GM19240 (cell line): ENCODE data around the gene YPEL1.
A peak's percentile ranks its signal among the peaks of the same experiment; 100 is the strongest.

Experiments
- DNase-seq: peaks from one replicate; pipeline ENCODE4 v3.0.0; 2011; ENCODE audit warnings: low spot score; ENCODE audit not compliant: insufficient read length

The YPEL1 gene, protein sequence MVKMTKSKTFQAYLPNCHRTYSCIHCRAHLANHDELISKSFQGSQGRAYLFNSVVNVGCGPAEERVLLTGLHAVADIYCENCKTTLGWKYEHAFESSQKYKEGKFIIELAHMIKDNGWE

GRCh38 chr22:21735200-21736083 is at the start of gene YPEL1:
TSS of gene YPEL1 (minus strand) at chr22:21735794. CDS start at chr22:21710744, 25,050 bp downstream.
- peak; percentile 93 for DNase-seq

DNA sequence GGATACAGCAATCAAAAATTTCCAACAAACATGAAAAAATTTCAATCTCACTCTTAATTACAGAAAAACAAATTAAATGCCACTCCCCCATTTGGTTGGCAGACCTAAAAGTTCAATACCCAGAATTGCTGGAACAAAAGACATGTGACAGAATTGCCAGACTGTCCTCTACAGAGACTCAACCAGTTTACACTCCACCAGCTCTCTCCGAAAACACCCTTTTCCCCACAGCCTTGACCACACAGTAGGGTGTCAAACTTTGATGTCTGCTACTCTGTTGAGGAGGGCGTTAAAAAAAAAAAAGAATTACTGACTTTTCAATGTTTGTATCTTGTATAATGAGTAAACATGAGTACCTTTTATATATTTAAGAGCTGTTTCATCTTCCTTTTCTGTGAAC is 44.7 kb upstream of the YPEL1 start:
- no peak for DNase-seq

GRCh38 chr22:21779444-21779843 is 43.9 kb upstream of the YPEL1 start:
- DNase-seq: no peak

DNA sequence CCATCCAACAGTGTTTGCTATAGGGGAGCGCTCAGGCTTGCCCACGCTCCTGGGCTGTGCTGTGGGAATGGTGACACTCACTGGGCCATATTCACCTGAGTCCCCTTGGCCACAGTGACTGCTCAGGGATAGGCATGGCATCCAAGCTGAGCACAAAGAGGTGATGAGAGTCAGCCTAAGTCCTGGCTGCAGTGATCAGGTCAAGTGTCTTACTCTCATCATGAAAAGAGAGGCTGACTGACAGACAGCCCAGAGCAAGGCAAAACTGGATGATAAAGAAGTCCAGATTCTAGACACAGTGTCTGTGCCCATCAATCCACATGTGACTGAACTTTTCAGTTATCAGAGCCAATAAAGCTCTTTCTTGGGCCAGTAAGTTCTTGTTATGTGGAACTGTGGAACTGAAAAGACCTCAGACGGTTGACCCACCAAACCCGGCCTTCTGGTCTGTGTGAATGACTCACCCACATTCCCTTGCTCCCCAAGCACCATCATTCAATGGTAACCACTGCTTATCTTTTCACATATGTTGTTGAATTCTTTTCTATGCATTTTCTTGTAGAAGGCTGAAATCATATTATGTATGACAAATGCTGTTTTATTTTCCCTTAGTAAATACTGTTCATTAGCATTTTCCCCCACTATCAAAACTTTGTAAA is 43.2 kb upstream of the YPEL1 start:
- no peak for DNase-seq

DNA sequence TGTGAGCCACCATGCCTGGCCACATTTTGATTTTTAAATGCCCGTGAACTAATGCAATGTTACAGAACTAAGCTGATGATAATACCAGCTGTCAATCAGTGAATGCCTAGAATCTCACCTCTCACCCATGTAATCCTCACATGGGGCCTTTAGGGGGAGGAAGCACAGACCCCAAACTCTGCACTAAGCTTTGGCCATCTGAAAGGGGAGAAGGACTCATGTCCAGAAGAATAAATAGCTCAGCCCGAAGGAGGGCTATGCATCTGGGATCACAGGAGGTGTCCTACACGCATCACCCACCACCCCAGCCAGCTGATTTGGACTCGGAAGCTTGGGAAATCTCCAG is 36.0 kb upstream of the YPEL1 start:
- no peak for DNase-seq

GRCh38 chr22:21768435-21768834 is 32.8 kb upstream of the YPEL1 start:
- DNase-seq: no peak

GRCh38 chr22:21766691-21767462 is 31.3 kb upstream of the YPEL1 start:
- no peak for DNase-seq

- DNase-seq: no peak
These were observed 30.4 kb upstream of the YPEL1 start for GRCh38 chr22:21765909-21766529.

DNA sequence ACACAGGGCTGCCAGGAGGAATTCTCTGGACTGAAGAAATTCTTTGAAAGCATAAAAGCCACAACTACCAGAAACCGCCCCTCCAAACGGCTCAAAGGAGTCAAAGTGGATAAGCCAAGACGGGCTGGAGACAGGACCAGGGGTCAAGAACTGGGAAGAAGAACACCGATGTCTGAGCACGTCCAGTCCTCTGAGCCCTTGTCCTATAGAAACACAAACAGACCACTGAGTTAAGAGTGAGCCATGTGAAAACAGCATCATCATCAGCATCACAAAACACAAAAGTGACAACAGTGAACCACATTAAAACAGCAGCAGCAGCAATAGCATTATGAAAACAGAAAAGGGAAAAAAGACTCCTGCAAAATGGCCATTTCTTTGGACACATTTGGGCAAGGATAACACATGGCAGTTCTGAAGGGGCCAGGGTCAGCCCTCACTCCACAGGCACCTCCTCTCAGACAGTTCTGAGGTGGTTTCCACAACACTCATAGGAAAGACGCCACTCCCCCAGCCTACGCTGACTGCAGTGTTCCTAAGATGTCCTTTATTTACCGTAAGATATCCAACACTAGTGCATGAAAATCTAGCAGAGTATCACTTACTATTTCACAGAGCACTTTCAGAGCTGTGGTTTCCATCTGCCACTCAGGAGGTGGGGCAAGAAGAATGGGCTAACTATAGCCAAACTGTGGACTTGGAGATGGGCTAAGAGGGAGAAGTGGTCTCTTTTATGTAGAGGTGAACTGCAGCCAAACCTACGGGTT is 28.6 kb upstream of the YPEL1 start:
- DNase-seq: no peak

- DNase-seq: peak; percentile 33
These were observed 27.4 kb upstream of the YPEL1 start for GRCh38 chr22:21762712-21763581.

DNA sequence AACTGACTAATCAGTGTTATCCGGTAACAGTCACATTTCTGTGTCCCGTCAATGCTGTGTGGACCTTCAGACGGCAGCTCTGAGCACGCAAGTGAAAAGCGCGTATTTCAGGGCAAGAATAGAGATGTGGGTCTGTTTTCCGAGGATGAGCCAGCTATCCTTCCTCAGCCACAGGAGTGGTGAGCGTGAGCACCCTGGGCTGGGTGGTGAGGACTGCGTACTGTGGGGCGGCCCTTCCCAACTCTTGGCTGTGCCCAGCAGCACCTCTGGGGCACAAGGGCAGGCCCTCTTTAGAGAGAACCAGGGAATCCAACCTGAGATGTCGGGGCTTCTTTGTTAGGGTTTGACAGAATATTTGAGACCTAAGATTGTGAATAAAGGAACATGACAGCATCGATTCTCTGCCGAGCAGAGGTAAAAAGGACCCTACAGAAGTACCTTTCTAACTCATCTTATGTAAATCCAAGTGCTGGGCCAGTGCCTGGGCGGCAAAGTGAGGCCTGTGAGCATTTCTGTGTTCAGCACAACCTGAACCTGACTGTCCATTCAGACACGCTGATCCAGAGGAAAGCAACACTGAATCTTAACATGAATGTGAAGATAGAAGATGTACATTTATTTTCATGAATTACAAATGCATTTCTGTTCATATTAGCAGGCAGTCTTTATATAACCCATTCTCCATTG is 26.5 kb upstream of the YPEL1 start:
- no peak for DNase-seq

DNA sequence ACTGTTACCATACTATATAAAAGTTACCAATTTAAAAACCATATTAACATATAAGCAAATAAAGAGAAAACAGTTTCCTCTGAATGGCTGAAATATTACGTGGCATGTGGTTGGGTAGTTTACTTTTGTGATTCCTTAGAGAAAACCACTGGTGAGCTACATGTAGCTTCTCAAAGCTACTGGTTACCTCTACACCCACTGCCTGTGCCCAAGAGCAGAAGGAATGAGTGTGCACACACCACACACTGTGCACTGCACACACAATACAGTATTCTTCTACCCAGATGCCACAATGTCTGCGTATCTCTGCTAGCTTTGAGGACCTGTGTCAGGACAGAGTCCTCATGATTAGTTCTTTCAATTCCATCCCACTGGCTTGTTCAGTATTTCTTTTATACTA is 25.5 kb upstream of the YPEL1 start:
- no peak for DNase-seq

- no peak for DNase-seq
These were observed 25.0 kb upstream of the YPEL1 start for GRCh38 chr22:21760640-21761039.

DNA sequence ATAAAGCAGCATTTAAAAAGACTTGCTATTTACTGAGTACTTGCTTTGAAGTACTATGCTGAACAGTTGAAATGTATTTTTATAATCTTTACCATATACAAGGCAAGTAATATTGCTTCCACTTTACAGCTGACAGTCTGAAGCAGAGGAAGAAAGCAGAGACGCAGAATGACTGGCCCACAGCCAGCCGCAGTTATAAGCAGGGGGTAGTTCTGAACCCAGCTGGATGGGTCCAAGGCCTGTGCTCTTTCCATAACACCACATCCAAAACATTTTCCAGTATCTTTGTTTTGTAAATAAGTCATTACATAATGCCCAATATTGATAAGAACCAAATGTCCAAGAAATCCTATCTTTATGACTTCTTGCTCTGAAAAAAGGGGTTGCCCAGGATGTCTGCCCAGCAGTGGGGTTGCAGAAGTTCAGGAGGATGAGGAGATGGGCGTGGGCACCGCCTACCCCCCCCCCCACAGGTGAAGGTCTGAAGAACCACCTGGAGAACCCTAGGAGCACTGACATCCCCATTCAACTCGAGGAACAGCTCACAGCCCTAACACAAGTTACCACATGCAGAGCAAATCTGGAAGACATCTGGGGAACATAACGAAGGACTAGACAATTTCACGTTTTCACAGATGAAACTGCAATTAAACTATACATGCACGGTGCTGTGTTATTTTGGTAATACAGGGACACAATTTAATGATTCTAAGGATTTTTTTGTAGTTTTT is 24.2 kb upstream of the YPEL1 start:
- DNase-seq: no peak

DNA sequence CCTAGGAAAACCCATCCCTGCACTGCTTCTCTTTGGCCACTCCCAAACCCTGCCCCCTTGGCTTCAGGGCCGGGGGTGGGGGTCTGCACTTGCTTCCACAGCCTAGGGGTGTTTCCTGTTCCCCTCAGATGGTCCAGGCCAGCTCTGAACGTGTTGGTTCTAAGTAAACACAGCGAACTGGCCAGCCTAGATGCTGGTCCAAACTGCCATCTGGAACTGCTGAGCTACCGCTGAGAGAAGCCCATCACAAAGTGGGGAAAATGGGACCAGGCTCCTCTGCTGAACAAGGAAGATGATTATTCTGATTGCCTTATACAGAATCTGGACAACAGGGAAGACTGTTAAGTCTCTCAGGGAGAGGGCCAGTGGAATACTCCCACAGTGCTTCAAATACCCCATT is 23.5 kb upstream of the YPEL1 start:
- DNase-seq: no peak

GRCh38 chr22:21758091-21758864 is 22.7 kb upstream of the YPEL1 start:
- no peak for DNase-seq

GRCh38 chr22:21755851-21756284 is 20.3 kb upstream of the YPEL1 start:
- DNase-seq: no peak

DNA sequence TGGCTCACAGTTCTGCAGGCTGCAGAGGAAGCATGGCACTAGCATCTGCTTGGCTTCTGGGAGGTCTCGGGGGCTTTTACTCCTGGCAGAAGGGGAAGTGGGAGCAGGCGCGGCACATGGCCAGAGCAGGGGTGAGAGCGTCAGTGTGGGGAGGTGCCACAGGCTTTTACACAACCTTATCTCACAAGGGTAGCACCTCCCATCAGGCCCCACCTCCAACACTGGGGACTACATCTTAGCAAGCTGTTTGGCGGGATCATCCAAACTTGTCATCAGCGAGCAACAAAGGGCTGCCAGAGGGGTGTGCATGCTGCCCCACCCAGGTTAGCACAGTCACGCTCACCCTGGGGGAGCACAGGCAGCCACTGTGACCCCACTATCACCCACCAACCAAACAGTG is 18.9 kb upstream of the YPEL1 start:
- DNase-seq: no peak
